Measurements from ENCODE around the gene HIPK1. TPM values are rescaled to one million over a fixed set of nuclear protein-coding genes. Genes with fewer than 3 reads are reported as not detected.

Gene HIPK1
- total and polyA plus RNA-seq, 10 of the 15 experiments (the other 5 are each of a cell fraction or from before 2014, with no cell fraction given), result 4.2 to 33.9 (median 11.4) TPM

- intact Hi-C loops (cut with micrococcal nuclease; ENCODE audit: unreplicated experiment) (no loop called here), in situ Hi-C loops (cut with MboI) (no loop called here)
- ChIA-PET RAD21 (ENCODE audit: unreplicated experiment) (interaction anchor here (1.1 to 2.1 kb wide), 2 partner anchors 9 to 296 kb away, joined by 3 to 5 read pairs; no protein-coding TSS in a partner anchor), POLR2A (no interaction called here), CTCF (interaction anchor here (1.5 kb wide), 1 partner anchor 295 kb away, joined by 3 read pairs; no protein-coding TSS in a partner anchor), SMC1A (ENCODE audit: uncharacterized antibody, unreplicated experiment) (interaction anchor here (1.0 to 1.2 kb wide), 2 partner anchors 11 to 295 kb away, joined by 3 to 5 read pairs; no protein-coding TSS in a partner anchor)
- no peak overlapping the region for H3K4me3 ChIP-seq
- TF ChIP-seq SMAD1 (IDR thresholded peaks at IDR 0.05; ENCODE audit: low read depth, partially characterized antibody) (no peak), BACH1 (IDR thresholded peaks at IDR 0.05; ENCODE audit: borderline replicate concordance) (no peak), ZNF217 (IDR thresholded peaks at IDR 0.05) (no peak), POU2F2 (IDR thresholded peaks at IDR 0.05; ENCODE audit: borderline replicate concordance, low read depth, low read length) (no peak), PML (IDR thresholded peaks at IDR 0.05; ENCODE audit: low read length) (no peak)
- H3K27ac ChIP-seq (ENCODE audit: control insufficient read depth, insufficient read depth), result no peak overlapping the region
- BruUV-seq (replicated peaks), result no TSS peak
- no peaks in the 10 kb centered on the region for H3K4me1 ChIP-seq (ENCODE audit: control insufficient read depth, insufficient read depth, low read length)
- ATAC-seq, result no peak
- no peak overlapping the region for H2AFZ ChIP-seq (ENCODE audit: control insufficient read depth, low read depth, low read length)
- no peak overlapping the region for H3K4me2 ChIP-seq (ENCODE audit: control insufficient read depth, insufficient read depth)
- H3K79me2 ChIP-seq (ENCODE audit: control insufficient read depth, insufficient read depth, low read length), result no peaks in the 10 kb centered on the region
- FAIRE-seq, result no peak
- no peaks in the 10 kb centered on the region for H3K36me3 ChIP-seq (ENCODE audit: control insufficient read depth in 2 of 2, insufficient read depth in 2 of 2, low read length in 1 of 2)
- 36% methylated on average over 5 of the region's 5 CpGs for WGBS (ENCODE audit: insufficient coverage, insufficient replicate concordance, low lambda C conversion rate, missing lambda C conversion rate)
- no peak for DNase-seq (ENCODE audit: low read depth, low spot score)
- H3K9ac ChIP-seq (ENCODE audit: control insufficient read depth, insufficient read depth, low read length), result no peak overlapping the region
- peaks cover 2% of the 10 kb centered on the region; the same call in 1 of the 3 replicates for H3K9me3 ChIP-seq (replicated peaks; ENCODE audit: control insufficient read depth, insufficient read depth, low read length)
- H4K20me1 ChIP-seq (ENCODE audit: control insufficient read depth, insufficient read depth), result no peaks in the 10 kb centered on the region
- no peaks in the 10 kb centered on the region for H3K27me3 ChIP-seq (replicated peaks in 1 of 2; ENCODE audit: control insufficient read depth in 2 of 2, insufficient read depth in 2 of 2, low read length in 1 of 2)
These were observed 58.1 kb downstream of the HIPK1 start for GRCh38 chr1:113987259-113987658.

- WGBS (ENCODE audit: insufficient coverage, insufficient replicate concordance, low lambda C conversion rate, missing lambda C conversion rate), result 40% methylated on average over 2 of the region's 2 CpGs
- in situ Hi-C loops (cut with MboI), result no loop called here
- TF ChIP-seq CHD2 (IDR thresholded peaks at IDR 0.05; ENCODE audit: borderline replicate concordance, low read depth, low read length), result no peak
- no peak for TF ChIP-seq MYC (IDR thresholded peaks at IDR 0.05; ENCODE audit: insufficient read depth, insufficient read length, insufficient replicate concordance, low read length, severe bottlenecking)
- no peak for TF ChIP-seq MLLT1 (IDR thresholded peaks at IDR 0.05)
- TF ChIP-seq MXI1 (IDR thresholded peaks at IDR 0.05; ENCODE audit: low read depth, low read length), result no peak
- no peak for TF ChIP-seq SPI1 (IDR thresholded peaks at IDR 0.05; ENCODE audit: borderline replicate concordance, insufficient read depth, low read depth, low read length)
- no peak for TF ChIP-seq ATF2 (IDR thresholded peaks at IDR 0.05; ENCODE audit: low read length)
- TF ChIP-seq HCFC1 (IDR thresholded peaks at IDR 0.05; ENCODE audit: low read length), result no peak
- TF ChIP-seq MYB (IDR thresholded peaks at IDR 0.05; ENCODE audit: borderline replicate concordance, low read depth, low read length), result no peak
- no peak for TF ChIP-seq SIX5 (IDR thresholded peaks at IDR 0.05; ENCODE audit: low read depth, low read length, severe bottlenecking)
- TF ChIP-seq SMC3 (IDR thresholded peaks at IDR 0.05; ENCODE audit: borderline replicate concordance, low read length), result no peak
These were observed 61.4 kb downstream of the HIPK1 start for GRCh38 chr1:113990530-113990929.

More at GRCh38 chr1:113990530-113990929, 61.4 kb downstream of the HIPK1 start:
- Histone ChIP-seq H3K9ac (ENCODE audit: control insufficient read depth, insufficient read depth, low read length) (no peak overlapping the region), H3K27ac (ENCODE audit: control insufficient read depth, insufficient read depth) (no peak overlapping the region), H2AFZ (ENCODE audit: control insufficient read depth, low read depth, low read length) (no peak overlapping the region), H3K4me2 (ENCODE audit: control insufficient read depth, insufficient read depth) (no peak overlapping the region), H3K9me3 (replicated peaks; ENCODE audit: control insufficient read depth, insufficient read depth, low read length) (peaks cover 9% of the 10 kb centered on the region; the same call in 1 of the 3 replicates), H3K4me1 (ENCODE audit: control insufficient read depth, insufficient read depth, low read length) (no peaks in the 10 kb centered on the region), H3K27me3 (replicated peaks in 1 of 2; ENCODE audit: control insufficient read depth in 2 of 2, insufficient read depth in 2 of 2, low read length in 1 of 2) (no peaks in the 10 kb centered on the region), H3K36me3 (ENCODE audit: control insufficient read depth in 2 of 2, insufficient read depth in 2 of 2, low read length in 1 of 2) (no peaks in the 10 kb centered on the region; a peak in 1 of 4 replicates), H3K4me3 (no peak overlapping the region), H3K79me2 (ENCODE audit: control insufficient read depth, insufficient read depth, low read length) (no peaks in the 10 kb centered on the region), H4K20me1 (ENCODE audit: control insufficient read depth, insufficient read depth) (no peaks in the 10 kb centered on the region)
- DNase-seq (ENCODE audit: low read depth, low spot score) (no peak), ATAC-seq (peak; percentile 13; the same call in 2 of the 3 replicates), FAIRE-seq (no peak)
- BruUV-seq (replicated peaks), result no TSS peak
- intact Hi-C loops (cut with micrococcal nuclease; ENCODE audit: unreplicated experiment), result no loop called here
- SMC1A ChIA-PET (ENCODE audit: uncharacterized antibody, unreplicated experiment), result interaction anchor here (0.8 to 1.8 kb wide), 2 partner anchors 12 to 19 kb away, joined by 3 read pairs; partner anchors contain the start of gene OLFML3
- POLR2A ChIA-PET, result no interaction called here
- RAD21 ChIA-PET (ENCODE audit: unreplicated experiment), result no interaction called here
- CTCF ChIA-PET, result interaction anchor here (2.2 kb wide), 1 partner anchor 12 kb away, joined by 10 read pairs; the partner anchor contains the start of gene OLFML3

All from GM12878 (cell line).